ENCODE measurements around the gene MAPT.

Gene MAPT

GRCh38 chr17:46024590-46024989 lies 130.2 kb downstream of the MAPT start:
- H3K36me3 ChIP-seq (replicated peaks; ENCODE audit: insufficient read depth, low read length): no peaks in the 10 kb centered on the region

GRCh38 chr17:46025060-46025459 lies 130.7 kb downstream of the MAPT start:
- Histone ChIP-seq H3K9me2 (replicated peaks; ENCODE audit: insufficient read depth, low read length) (no peaks in the 10 kb centered on the region), H3K4me1 (ENCODE audit: low read length) (no peaks in the 10 kb centered on the region), H3K4me2 (ENCODE audit: low read depth, low read length) (no peak overlapping the region), H2AFZ (ENCODE audit: low read length) (no peak overlapping the region), H3K27me3 (replicated peaks; ENCODE audit: insufficient read depth, low read length) (no peaks in the 10 kb centered on the region), H4K20me1 (ENCODE audit: insufficient read depth, low read length) (no peaks in the 10 kb centered on the region), H3K27ac (ENCODE audit: low read length) (no peak overlapping the region), H3K79me2 (ENCODE audit: low read length) (no peaks in the 10 kb centered on the region), H3K9me3 (replicated peaks; ENCODE audit: insufficient read depth, low read length) (no peaks in the 10 kb centered on the region), H3K36me3 (replicated peaks; ENCODE audit: insufficient read depth, low read length) (no peaks in the 10 kb centered on the region), H3K9ac (ENCODE audit: low read length) (no peak overlapping the region), H3F3A (ENCODE audit: insufficient read depth, low read length) (no peaks in the 10 kb centered on the region), H3K4me3 (ENCODE audit: low read length) (no peak overlapping the region)
- no peak for DNase-seq
- TF ChIP-seq EZH2 (optimal IDR thresholded peaks at IDR 0.05; ENCODE audit: low read depth, low read length) (no peak), EZH2phosphoT487 (IDR thresholded peaks at IDR 0.05; ENCODE audit: low read length) (no peak), CTCF (IDR thresholded peaks at IDR 0.05; ENCODE audit: low read length) (no peak)

More at GRCh38 chr17:46024590-46024989, 130.2 kb downstream of the MAPT start:
- Histone ChIP-seq H3K4me3 (ENCODE audit: low read length) (no peak overlapping the region), H3K27ac (ENCODE audit: low read length) (no peak overlapping the region), H3K4me2 (ENCODE audit: low read depth, low read length) (no peak overlapping the region), H3K4me1 (ENCODE audit: low read length) (no peaks in the 10 kb centered on the region), H3K9me2 (replicated peaks; ENCODE audit: insufficient read depth, low read length) (no peaks in the 10 kb centered on the region), H3K79me2 (ENCODE audit: low read length) (no peaks in the 10 kb centered on the region), H3K9ac (ENCODE audit: low read length) (no peak overlapping the region), H2AFZ (ENCODE audit: low read length) (no peak overlapping the region), H3K9me3 (replicated peaks; ENCODE audit: insufficient read depth, low read length) (no peaks in the 10 kb centered on the region), H4K20me1 (ENCODE audit: insufficient read depth, low read length) (no peaks in the 10 kb centered on the region), H3F3A (ENCODE audit: insufficient read depth, low read length) (no peaks in the 10 kb centered on the region), H3K27me3 (replicated peaks; ENCODE audit: insufficient read depth, low read length) (no peaks in the 10 kb centered on the region)
- no peak for TF ChIP-seq CTCF (IDR thresholded peaks at IDR 0.05; ENCODE audit: low read length)
- no peak for TF ChIP-seq EZH2phosphoT487 (IDR thresholded peaks at IDR 0.05; ENCODE audit: low read length)
- TF ChIP-seq EZH2 (optimal IDR thresholded peaks at IDR 0.05; ENCODE audit: low read depth, low read length): no peak
- no peak for DNase-seq

- no peak overlapping the region for H3K4me2 ChIP-seq (ENCODE audit: low read depth, low read length)
Measured at GRCh38 chr17:46025510-46026165, 131.3 kb downstream of the MAPT start.

More at GRCh38 chr17:46025510-46026165, 131.3 kb downstream of the MAPT start:
- H3K9me2 ChIP-seq (replicated peaks; ENCODE audit: insufficient read depth, low read length): no peaks in the 10 kb centered on the region
- no peaks in the 10 kb centered on the region for H3K27me3 ChIP-seq (replicated peaks; ENCODE audit: insufficient read depth, low read length)
- no peak for DNase-seq
- H3K36me3 ChIP-seq (replicated peaks; ENCODE audit: insufficient read depth, low read length): no peaks in the 10 kb centered on the region
- H4K20me1 ChIP-seq (ENCODE audit: insufficient read depth, low read length): no peaks in the 10 kb centered on the region
- H2AFZ ChIP-seq (ENCODE audit: low read length): no peak overlapping the region
- no peak overlapping the region for H3K4me3 ChIP-seq (ENCODE audit: low read length)
- H3K9me3 ChIP-seq (replicated peaks; ENCODE audit: insufficient read depth, low read length): no peaks in the 10 kb centered on the region
- H3F3A ChIP-seq (ENCODE audit: insufficient read depth, low read length): no peaks in the 10 kb centered on the region
- H3K79me2 ChIP-seq (ENCODE audit: low read length): no peaks in the 10 kb centered on the region
- no peaks in the 10 kb centered on the region for H3K4me1 ChIP-seq (ENCODE audit: low read length)
- no peak overlapping the region for H3K27ac ChIP-seq (ENCODE audit: low read length)
- TF ChIP-seq EZH2 (optimal IDR thresholded peaks at IDR 0.05; ENCODE audit: low read depth, low read length): no peak
- TF ChIP-seq EZH2phosphoT487 (IDR thresholded peaks at IDR 0.05; ENCODE audit: low read length): no peak
- no peak overlapping the region for H3K9ac ChIP-seq (ENCODE audit: low read length)
